ENCODE measurements around the gene PRAMEF5. TPM values are rescaled to one million over a fixed set of nuclear protein-coding genes. Genes with fewer than 3 reads are reported as not detected.
"Not testable (repeated sequence)": the region's sequence is repeated elsewhere in the genome, so short reads cannot be mapped to it uniquely, and the experiment has no call there.

PRAMEF5 gene
- total RNA-seq (not detected), polyA plus RNA-seq (not detected)

- H3K4me1 Mint-ChIP-seq; H3K36me3 Mint-ChIP-seq; H3K27me3 ChIP-seq (ENCODE audit: insufficient read depth, low read length, poor library complexity, severe bottlenecking); H3K4me3 Mint-ChIP-seq; H3K4me3 ChIP-seq (ENCODE audit: low read length); H3K9me3 Mint-ChIP-seq; H3K27ac ChIP-seq (ENCODE audit: low read depth, low read length); H3K36me3 ChIP-seq (ENCODE audit: insufficient read depth, low read length); H3K4me1 ChIP-seq (ENCODE audit: insufficient read depth, low read length); H3K27ac Mint-ChIP-seq; H3K9me3 ChIP-seq (ENCODE audit: low read length); DNase-seq; H3K27me3 Mint-ChIP-seq; POLR2A ChIA-PET; CTCF ChIA-PET: not testable (repeated sequence)
These were observed at the start of gene PRAMEF5 for GRCh38 chr1:13253898-13254297. Gene PRAMEF5, plus strand, starts transcription at chr1:13254198. Its CDS starts 5,071 bp downstream, at chr1:13259269.

- CTCF ChIA-PET; POLR2A ChIA-PET; H3K27ac ChIP-seq (ENCODE audit: low read depth, low read length); H3K27ac Mint-ChIP-seq; H3K36me3 Mint-ChIP-seq; H3K4me1 ChIP-seq (ENCODE audit: insufficient read depth, low read length); H3K36me3 ChIP-seq (ENCODE audit: insufficient read depth, low read length); H3K27me3 Mint-ChIP-seq; H3K9me3 ChIP-seq (ENCODE audit: low read length); DNase-seq; H3K9me3 Mint-ChIP-seq; H3K4me1 Mint-ChIP-seq; H3K4me3 Mint-ChIP-seq; H3K27me3 ChIP-seq (ENCODE audit: insufficient read depth, low read length, poor library complexity, severe bottlenecking); H3K4me3 ChIP-seq (ENCODE audit: low read length): not testable (repeated sequence)
These were observed 45.3 kb upstream of the PRAMEF5 start for GRCh38 chr1:13208712-13209111.

- H3K4me3 ChIP-seq (ENCODE audit: low read length); H3K27ac Mint-ChIP-seq; H3K4me1 Mint-ChIP-seq; CTCF ChIA-PET; H3K36me3 ChIP-seq (ENCODE audit: insufficient read depth, low read length); H3K4me1 ChIP-seq (ENCODE audit: insufficient read depth, low read length); H3K27me3 Mint-ChIP-seq; H3K9me3 Mint-ChIP-seq; H3K4me3 Mint-ChIP-seq; H3K27me3 ChIP-seq (ENCODE audit: insufficient read depth, low read length, poor library complexity, severe bottlenecking); POLR2A ChIA-PET; H3K36me3 Mint-ChIP-seq; DNase-seq; H3K27ac ChIP-seq (ENCODE audit: low read depth, low read length); H3K9me3 ChIP-seq (ENCODE audit: low read length): not testable (repeated sequence)
These were observed 37.4 kb upstream of the PRAMEF5 start for GRCh38 chr1:13216619-13217018.

GRCh38 chr1:13219203-13219602, 34.8 kb upstream of the PRAMEF5 start:
- H3K36me3 ChIP-seq (ENCODE audit: insufficient read depth, low read length); H3K4me3 Mint-ChIP-seq; H3K27me3 Mint-ChIP-seq; H3K36me3 Mint-ChIP-seq; H3K27ac Mint-ChIP-seq; DNase-seq; H3K27ac ChIP-seq (ENCODE audit: low read depth, low read length); CTCF ChIA-PET; H3K9me3 ChIP-seq (ENCODE audit: low read length); H3K9me3 Mint-ChIP-seq; H3K4me1 ChIP-seq (ENCODE audit: insufficient read depth, low read length); H3K27me3 ChIP-seq (ENCODE audit: insufficient read depth, low read length, poor library complexity, severe bottlenecking); H3K4me3 ChIP-seq (ENCODE audit: low read length); POLR2A ChIA-PET; H3K4me1 Mint-ChIP-seq: not testable (repeated sequence)

GRCh38 chr1:13222788-13223187, 31.2 kb upstream of the PRAMEF5 start:
- H3K27ac Mint-ChIP-seq; DNase-seq; H3K4me1 ChIP-seq (ENCODE audit: insufficient read depth, low read length); H3K27ac ChIP-seq (ENCODE audit: low read depth, low read length); H3K36me3 ChIP-seq (ENCODE audit: insufficient read depth, low read length); H3K4me3 ChIP-seq (ENCODE audit: low read length); POLR2A ChIA-PET; H3K36me3 Mint-ChIP-seq; CTCF ChIA-PET; H3K4me1 Mint-ChIP-seq; H3K9me3 Mint-ChIP-seq; H3K9me3 ChIP-seq (ENCODE audit: low read length); H3K4me3 Mint-ChIP-seq; H3K27me3 ChIP-seq (ENCODE audit: insufficient read depth, low read length, poor library complexity, severe bottlenecking): not testable (repeated sequence)
- peaks cover 12% of the 10 kb centered on the region in 2 donors for H3K27me3 Mint-ChIP-seq

- Histone ChIP-seq H3K27me3 (ENCODE audit: insufficient read depth, low read length, poor library complexity, severe bottlenecking) (no peaks in the 10 kb centered on the region), H3K4me1 (ENCODE audit: insufficient read depth, low read length) (no peaks in the 10 kb centered on the region), H3K36me3 (ENCODE audit: insufficient read depth, low read length) (no peaks in the 10 kb centered on the region), H3K4me3 (ENCODE audit: low read length) (no peak overlapping the region), H3K9me3 (ENCODE audit: low read length) (no peaks in the 10 kb centered on the region), H3K27ac (ENCODE audit: low read depth, low read length) (no peak overlapping the region)
- ChIA-PET CTCF (no interaction called here), POLR2A (no interaction called here)
- H3K4me3 Mint-ChIP-seq = no peak overlapping the region
- peaks cover 0 to 1% (median 0%) of the 10 kb centered on the region in 3 donors for H3K36me3 Mint-ChIP-seq
- H3K27ac Mint-ChIP-seq = no peak overlapping the region
- DNase-seq = no peak
- peaks cover 12 to 15% of the 10 kb centered on the region in 2 donors for H3K27me3 Mint-ChIP-seq
- H3K9me3 Mint-ChIP-seq = peaks cover 0 to 2% (median 0%) of the 10 kb centered on the region in 5 donors
- no peaks in the 10 kb centered on the region for H3K4me1 Mint-ChIP-seq
These were observed 29.4 kb upstream of the PRAMEF5 start for GRCh38 chr1:13224480-13225060.

- H3K36me3 ChIP-seq (ENCODE audit: insufficient read depth, low read length); CTCF ChIA-PET; H3K27ac Mint-ChIP-seq; H3K36me3 Mint-ChIP-seq; H3K27ac ChIP-seq (ENCODE audit: low read depth, low read length); H3K4me1 Mint-ChIP-seq; H3K9me3 ChIP-seq (ENCODE audit: low read length); H3K9me3 Mint-ChIP-seq; H3K4me3 ChIP-seq (ENCODE audit: low read length); POLR2A ChIA-PET; H3K4me3 Mint-ChIP-seq; H3K4me1 ChIP-seq (ENCODE audit: insufficient read depth, low read length); DNase-seq; H3K27me3 ChIP-seq (ENCODE audit: insufficient read depth, low read length, poor library complexity, severe bottlenecking): not testable (repeated sequence)
- H3K27me3 Mint-ChIP-seq = peaks cover 12 to 17% of the 10 kb centered on the region in 2 donors
These were observed 28.3 kb upstream of the PRAMEF5 start, which contains the start of gene PRAMEF18 for GRCh38 chr1:13225675-13226204. Gene PRAMEF18, minus strand, starts transcription at chr1:13226154. Its CDS starts 48 bp downstream, at chr1:13226106.

GRCh38 chr1:13227271-13228055, 26.5 kb upstream of the PRAMEF5 start:
- H3K4me3 Mint-ChIP-seq; H3K27ac Mint-ChIP-seq; H3K9me3 Mint-ChIP-seq; DNase-seq; POLR2A ChIA-PET; H3K36me3 ChIP-seq (ENCODE audit: insufficient read depth, low read length); CTCF ChIA-PET; H3K4me1 Mint-ChIP-seq; H3K9me3 ChIP-seq (ENCODE audit: low read length); H3K4me1 ChIP-seq (ENCODE audit: insufficient read depth, low read length); H3K27me3 ChIP-seq (ENCODE audit: insufficient read depth, low read length, poor library complexity, severe bottlenecking); H3K4me3 ChIP-seq (ENCODE audit: low read length); H3K27ac ChIP-seq (ENCODE audit: low read depth, low read length); H3K36me3 Mint-ChIP-seq: not testable (repeated sequence)
- H3K27me3 Mint-ChIP-seq = peaks cover 14 to 23% of the 10 kb centered on the region in 2 donors

All from CD8-positive, alpha-beta memory T cell (primary cell).